ENCODE results near the gene ARHGEF28. TPM values are rescaled to one million over a fixed set of nuclear protein-coding genes. Genes with fewer than 3 reads are reported as not detected.

The ARHGEF28 gene
- total and polyA plus RNA-seq, 2 of the 4 experiments (the other 2 are of a cell fraction): 3.6 to 16.0 TPM

DNA sequence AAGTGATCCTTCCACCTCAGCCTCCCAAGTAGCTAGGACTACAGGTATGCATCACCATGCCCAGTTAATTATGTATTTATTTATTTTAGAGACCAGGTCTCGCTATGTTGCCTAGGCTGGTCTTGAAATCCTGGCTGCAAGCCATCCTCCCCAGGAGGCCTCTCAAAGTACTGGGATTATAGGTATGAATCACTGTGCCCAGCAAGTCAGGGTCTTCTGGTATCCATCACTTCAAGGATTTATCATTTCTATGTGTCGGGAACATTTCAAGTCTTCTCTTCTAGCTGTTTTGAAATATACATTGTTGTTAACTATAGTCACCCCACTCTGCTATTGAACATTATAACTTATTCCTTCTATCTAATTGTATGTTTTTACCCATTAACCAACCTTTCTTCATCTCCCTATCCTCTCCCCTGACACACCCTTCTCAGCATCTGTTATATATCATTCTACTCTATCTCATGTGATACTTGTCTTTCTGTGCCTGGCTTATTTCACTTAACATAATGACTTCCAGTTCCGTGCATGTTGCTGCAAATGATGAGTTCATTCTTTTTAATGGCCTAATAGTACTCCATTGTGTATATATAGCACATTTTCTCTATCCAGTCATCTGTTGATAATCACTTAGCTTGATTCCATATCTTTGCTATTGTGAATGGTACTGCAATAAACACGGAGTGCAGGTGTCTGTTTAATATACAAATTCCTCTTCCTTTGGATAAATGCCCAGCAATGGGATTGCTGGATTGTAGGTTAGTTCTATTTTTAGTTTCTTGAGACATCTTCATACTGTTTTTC, 34.1 kb upstream of the ARHGEF28 start:
- dilution Hi-C loops (cut with HindIII; ENCODE audit: low sequenced_read_pairs, unreplicated experiment): loop anchor here (25.0 kb wide), 1 partner anchor 195 kb away; no protein-coding TSS in a partner anchor
- TF ChIP-seq SMC3 (IDR thresholded peaks at IDR 0.05; ENCODE audit: low read depth, low read length) (no peak), NFE2L2 (IDR thresholded peaks at IDR 0.05; ENCODE audit: low read depth, low read length) (no peak), FOS (IDR thresholded peaks at IDR 0.05; ENCODE audit: low read depth, low read length) (no peak), RFX5 (IDR thresholded peaks at IDR 0.05; ENCODE audit: low read depth, low read length) (no peak), MXI1 (IDR thresholded peaks at IDR 0.05; ENCODE audit: borderline replicate concordance, low read depth, low read length) (no peak), MAZ (IDR thresholded peaks at IDR 0.05; ENCODE audit: borderline replicate concordance, low read depth, low read length) (no peak), RAD21 (IDR thresholded peaks at IDR 0.05; ENCODE audit: low read length) (no peak), CEBPB (IDR thresholded peaks at IDR 0.05; ENCODE audit: low read depth, low read length) (no peak), RCOR1 (IDR thresholded peaks at IDR 0.05; ENCODE audit: insufficient replicate concordance, low read length) (no peak), MAFK (IDR thresholded peaks at IDR 0.05; ENCODE audit: low read depth, low read length) (no peak)
- TF ChIP-seq, protein P1, sequence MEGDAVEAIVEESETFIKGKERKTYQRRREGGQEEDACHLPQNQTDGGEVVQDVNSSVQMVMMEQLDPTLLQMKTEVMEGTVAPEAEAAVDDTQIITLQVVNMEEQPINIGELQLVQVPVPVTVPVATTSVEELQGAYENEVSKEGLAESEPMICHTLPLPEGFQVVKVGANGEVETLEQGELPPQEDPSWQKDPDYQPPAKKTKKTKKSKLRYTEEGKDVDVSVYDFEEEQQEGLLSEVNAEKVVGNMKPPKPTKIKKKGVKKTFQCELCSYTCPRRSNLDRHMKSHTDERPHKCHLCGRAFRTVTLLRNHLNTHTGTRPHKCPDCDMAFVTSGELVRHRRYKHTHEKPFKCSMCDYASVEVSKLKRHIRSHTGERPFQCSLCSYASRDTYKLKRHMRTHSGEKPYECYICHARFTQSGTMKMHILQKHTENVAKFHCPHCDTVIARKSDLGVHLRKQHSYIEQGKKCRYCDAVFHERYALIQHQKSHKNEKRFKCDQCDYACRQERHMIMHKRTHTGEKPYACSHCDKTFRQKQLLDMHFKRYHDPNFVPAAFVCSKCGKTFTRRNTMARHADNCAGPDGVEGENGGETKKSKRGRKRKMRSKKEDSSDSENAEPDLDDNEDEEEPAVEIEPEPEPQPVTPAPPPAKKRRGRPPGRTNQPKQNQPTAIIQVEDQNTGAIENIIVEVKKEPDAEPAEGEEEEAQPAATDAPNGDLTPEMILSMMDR (conservative IDR thresholded peaks at IDR 0.05; ENCODE audit: low read depth, low read length): no peak
- TF ChIP-seq, protein P2, sequence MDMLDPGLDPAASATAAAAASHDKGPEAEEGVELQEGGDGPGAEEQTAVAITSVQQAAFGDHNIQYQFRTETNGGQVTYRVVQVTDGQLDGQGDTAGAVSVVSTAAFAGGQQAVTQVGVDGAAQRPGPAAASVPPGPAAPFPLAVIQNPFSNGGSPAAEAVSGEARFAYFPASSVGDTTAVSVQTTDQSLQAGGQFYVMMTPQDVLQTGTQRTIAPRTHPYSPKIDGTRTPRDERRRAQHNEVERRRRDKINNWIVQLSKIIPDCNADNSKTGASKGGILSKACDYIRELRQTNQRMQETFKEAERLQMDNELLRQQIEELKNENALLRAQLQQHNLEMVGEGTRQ (IDR thresholded peaks at IDR 0.05; ENCODE audit: low read depth, low read length): no peak
- TF ChIP-seq, protein P3, sequence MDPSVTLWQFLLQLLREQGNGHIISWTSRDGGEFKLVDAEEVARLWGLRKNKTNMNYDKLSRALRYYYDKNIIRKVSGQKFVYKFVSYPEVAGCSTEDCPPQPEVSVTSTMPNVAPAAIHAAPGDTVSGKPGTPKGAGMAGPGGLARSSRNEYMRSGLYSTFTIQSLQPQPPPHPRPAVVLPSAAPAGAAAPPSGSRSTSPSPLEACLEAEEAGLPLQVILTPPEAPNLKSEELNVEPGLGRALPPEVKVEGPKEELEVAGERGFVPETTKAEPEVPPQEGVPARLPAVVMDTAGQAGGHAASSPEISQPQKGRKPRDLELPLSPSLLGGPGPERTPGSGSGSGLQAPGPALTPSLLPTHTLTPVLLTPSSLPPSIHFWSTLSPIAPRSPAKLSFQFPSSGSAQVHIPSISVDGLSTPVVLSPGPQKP (IDR thresholded peaks at IDR 0.05; ENCODE audit: borderline replicate concordance, low read depth, low read length): no peak

More for the DNA sequence above, 34.1 kb upstream of the ARHGEF28 start:
- no CpG with 5 or more reads among the region's 4 CpGs for WGBS, 2 experiments (ENCODE audit: extremely low coverage in 2 of 2, insufficient read length in 1 of 2)
- Histone ChIP-seq H3K56ac (ENCODE audit: extremely low read depth, insufficient read depth, low read length) (no peak overlapping the region), H3K18ac (ENCODE audit: low read depth, low read length) (peak overlapping the region; percentile 35; the same call in 1 of the 2 replicates), H3K4me1 (ENCODE audit: control insufficient read depth, insufficient read depth, low read length) (no peaks in the 10 kb centered on the region), H4K20me1 (ENCODE audit: insufficient read depth, low read length) (no peaks in the 10 kb centered on the region), H3K4me2 (ENCODE audit: low read depth, low read length) (peak overlapping the region; percentile 13; the same call in 1 of the 2 replicates), H3K4ac (ENCODE audit: low read depth, low read length) (peak overlapping the region; percentile 75), H2BK15ac (ENCODE audit: low read depth, low read length) (no peak overlapping the region; the same call in 2 of the 3 replicates), H3K9me1 (ENCODE audit: insufficient read depth, low read length) (no peaks in the 10 kb centered on the region), H3K14ac (replicated peaks; ENCODE audit: low read depth, low read length) (no peak overlapping the region), H2AK5ac (ENCODE audit: low read depth, low read length) (peak overlapping the region; percentile 68; the same call in 1 of the 2 replicates), H2AFZ (replicated peaks; ENCODE audit: low read length, poor library complexity) (no peak overlapping the region), H3K27me3 (ENCODE audit: control insufficient read depth, insufficient read depth, low read length) (no peaks in the 10 kb centered on the region), H3K23ac (ENCODE audit: low read depth, low read length) (0 out of 2 replicates have a peak overlapping the region, but pooled peaks have one; percentile 7), H4K5ac (ENCODE audit: low read depth, low read length) (no peak overlapping the region), H3K27ac (ENCODE audit: insufficient read depth, low read length) (no peak overlapping the region; the same call in 1 of the 2 replicates), H2BK120ac (ENCODE audit: low read depth, low read length) (peak overlapping the region; percentile 73), H3K79me1 (ENCODE audit: low read depth in 1 of 2, low read length in 2 of 2) (no peaks in the 10 kb centered on the region), H2BK5ac (ENCODE audit: low read depth, low read length, poor library complexity, severe bottlenecking) (peak overlapping the region; percentile 69), H3K36me3 (ENCODE audit: control insufficient read depth, insufficient read depth, low read length) (no peaks in the 10 kb centered on the region), H3K4me3 (ENCODE audit: insufficient read depth, low read depth, low read length) (no peak overlapping the region), H3K9me3 (ENCODE audit: control insufficient read depth, insufficient read depth, low read length) (no peaks in the 10 kb centered on the region), H2BK20ac (ENCODE audit: low read depth, low read length) (peak overlapping the region; percentile 68; the same call in 1 of the 2 replicates), H4K91ac (ENCODE audit: insufficient read depth, low read depth, low read length) (peak overlapping the region; percentile 43), H4K8ac (ENCODE audit: low read depth in 2 of 2, low read length in 2 of 2) (peak overlapping the region; percentile 10 to 44; a peak in 1 of 4 replicates), H3K9ac (ENCODE audit: low read depth, low read length) (no peak overlapping the region), H2AK9ac (replicated peaks; ENCODE audit: low read depth, low read length, poor library complexity) (no peak overlapping the region)
- intact Hi-C loops (cut with micrococcal nuclease): loop anchor here (1.0 to 2.0 kb wide), 4 partner anchors 101 to 1057 kb away; no protein-coding TSS in a partner anchor
- no TSS peak for BruUV-seq (replicated peaks)
- ChIA-PET CTCF (interaction anchor here (0.7 to 3.1 kb wide), 8 partner anchors 10 to 310 kb away, joined by 3 to 35 read pairs (median 4); no protein-coding TSS in a partner anchor), POLR2A (ENCODE audit: unreplicated experiment) (no interaction called here)
- peak; percentile 9; the same call in 1 of the 2 replicates for ATAC-seq (ENCODE audit: low read depth)
- in situ Hi-C loops (cut with MboI; ENCODE audit: low sequenced_read_pairs): loop anchor here (5.0 kb wide), 1 partner anchor 1055 kb away; no protein-coding TSS in a partner anchor
- peak; percentile 79 for DNase-seq
